HG03442 (cell line): Measurements from ENCODE around the gene DDIT4L.
"Not testable (repeated sequence)": the region's sequence is repeated elsewhere in the genome, so short reads cannot be mapped to it uniquely, and the experiment has no call there.

ENCODE experiments used
- ATAC-seq: cut with Tn5 transposase; IDR thresholded peaks from one replicate; pipeline ENCODE4 v1.9.1; 2021; ENCODE audit warnings: mild to moderate bottlenecking, moderate library complexity; ENCODE audit not compliant: unreplicated experiment

Gene DDIT4L

GRCh38 chr4:100189820-100190642, at the start of gene DDIT4L:
DDIT4L (minus strand) TSS chr4:100190468; CDS start chr4:100189983, 485 bp downstream.
- ATAC-seq, result no peak

DNA sequence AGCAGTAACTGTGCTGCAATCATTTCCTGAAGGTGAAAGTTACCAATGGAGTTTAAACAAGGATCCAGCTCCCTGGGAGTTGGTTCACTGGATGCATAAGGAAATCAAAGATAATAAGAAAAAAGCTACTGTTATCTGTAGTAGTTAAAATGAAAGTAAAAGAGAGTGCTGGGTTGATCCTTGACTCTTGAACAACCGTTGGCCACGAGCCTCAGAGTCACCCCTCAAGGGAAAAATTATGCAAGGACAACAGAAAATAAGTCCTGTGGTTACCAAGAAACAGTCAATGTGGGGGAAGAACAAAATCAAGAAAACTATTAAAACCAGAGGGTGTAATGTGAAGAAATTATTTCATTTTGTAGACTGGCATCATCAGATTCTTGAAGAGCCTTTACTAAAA, 49.7 kb upstream of the DDIT4L start:
- no peak for ATAC-seq

GRCh38 chr4:100224721-100225120, 34.5 kb upstream of the DDIT4L start:
- ATAC-seq, result no peak

GRCh38 chr4:100224160-100224559, 33.9 kb upstream of the DDIT4L start:
- ATAC-seq, result no peak

DNA sequence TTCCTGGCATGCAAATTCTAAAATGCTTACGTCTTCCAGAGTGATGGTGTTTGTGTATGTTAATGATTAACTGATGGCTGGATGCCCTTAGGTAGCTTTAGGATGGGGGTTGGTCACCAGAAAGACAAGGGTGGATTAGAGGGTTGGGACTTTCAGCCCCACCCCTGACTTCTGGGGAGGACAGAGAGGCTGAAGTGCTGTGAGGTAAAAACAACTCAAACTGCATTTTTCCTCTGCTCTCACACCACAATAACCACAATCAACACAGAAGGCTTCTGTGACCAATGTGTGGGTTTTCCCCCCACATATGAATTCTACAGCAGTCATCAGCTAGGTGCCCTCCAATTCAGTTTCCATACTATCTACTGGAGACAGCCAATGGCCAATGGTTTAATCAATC, 18.7 kb upstream of the DDIT4L start:
- peak; percentile 90 for ATAC-seq

- peak; percentile 2 for ATAC-seq
Measured at GRCh38 chr4:100208459-100208858, 18.2 kb upstream of the DDIT4L start.

DNA sequence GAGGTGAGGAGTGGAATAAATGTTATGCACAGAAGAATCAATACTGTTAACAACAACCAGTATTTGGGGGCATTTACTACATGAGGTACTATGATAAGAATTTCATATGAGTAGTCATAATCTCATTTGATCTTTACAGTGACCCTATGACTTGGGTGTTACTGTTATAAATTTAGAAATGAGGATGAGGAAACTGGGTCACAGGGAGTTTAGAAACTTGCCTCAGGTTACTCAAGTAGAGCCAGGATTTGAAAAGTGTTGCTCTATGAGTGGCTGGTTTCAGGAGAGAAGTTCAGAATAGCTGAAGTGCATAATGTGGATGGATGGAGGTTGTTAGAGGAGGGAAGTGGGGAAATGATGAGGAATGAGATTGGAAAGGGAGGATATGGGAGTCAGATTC, 16.6 kb upstream of the DDIT4L start:
- no peak for ATAC-seq

DNA sequence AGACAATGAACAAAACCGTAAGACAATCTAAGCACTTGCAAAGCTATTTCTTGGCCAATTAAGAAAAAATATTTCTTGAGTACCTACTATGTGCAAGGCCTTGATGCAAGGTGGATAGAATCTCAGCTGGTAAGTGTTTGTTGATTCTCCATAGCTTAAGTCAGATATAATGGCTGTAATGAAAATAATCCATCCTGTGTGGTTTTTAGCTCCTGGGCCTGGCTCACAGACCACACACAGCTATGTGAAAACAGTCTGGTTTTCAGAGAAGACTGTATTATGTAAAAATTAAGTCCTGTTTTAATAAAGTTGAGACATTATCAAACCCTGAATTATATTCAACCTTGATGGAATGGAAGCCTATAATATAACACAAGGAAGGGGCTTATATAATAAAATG, 7.8 kb upstream of the DDIT4L start:
- no peak for ATAC-seq

DNA sequence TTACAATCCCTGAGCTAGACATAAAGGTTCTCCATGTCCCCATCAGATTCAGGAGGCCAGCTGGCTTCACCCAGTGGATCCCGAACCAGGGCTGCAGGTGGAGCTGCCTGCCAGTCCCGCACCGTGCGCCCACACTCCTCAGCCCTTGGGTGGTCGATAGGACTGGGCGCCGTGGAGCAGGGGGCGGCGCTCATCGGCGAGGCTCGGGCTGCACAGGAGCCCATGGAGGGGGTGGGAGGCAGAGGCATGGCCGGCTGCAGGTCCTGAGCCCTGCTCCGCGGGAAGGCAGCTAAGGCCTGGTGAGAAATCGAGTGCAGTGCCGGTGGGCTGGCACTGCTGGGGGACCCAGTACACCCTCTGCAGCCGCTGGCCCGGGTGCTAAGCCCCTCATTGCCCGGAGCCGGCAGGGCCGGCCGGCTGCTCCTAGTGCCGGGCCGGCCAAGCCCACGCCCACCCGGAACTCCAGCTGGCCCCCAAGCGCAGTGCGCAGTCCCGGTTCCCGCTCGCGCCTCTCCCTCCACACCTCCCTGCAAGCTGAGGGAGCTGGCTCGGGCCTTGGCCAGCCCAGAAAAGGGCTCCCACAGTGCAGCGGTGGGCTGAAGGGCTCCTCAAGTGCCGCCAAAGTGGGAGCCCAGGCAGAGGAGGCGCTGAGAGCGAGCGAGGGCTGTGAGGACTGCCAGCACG, 6.3 kb upstream of the DDIT4L start:
- not testable (repeated sequence) for ATAC-seq

DNA sequence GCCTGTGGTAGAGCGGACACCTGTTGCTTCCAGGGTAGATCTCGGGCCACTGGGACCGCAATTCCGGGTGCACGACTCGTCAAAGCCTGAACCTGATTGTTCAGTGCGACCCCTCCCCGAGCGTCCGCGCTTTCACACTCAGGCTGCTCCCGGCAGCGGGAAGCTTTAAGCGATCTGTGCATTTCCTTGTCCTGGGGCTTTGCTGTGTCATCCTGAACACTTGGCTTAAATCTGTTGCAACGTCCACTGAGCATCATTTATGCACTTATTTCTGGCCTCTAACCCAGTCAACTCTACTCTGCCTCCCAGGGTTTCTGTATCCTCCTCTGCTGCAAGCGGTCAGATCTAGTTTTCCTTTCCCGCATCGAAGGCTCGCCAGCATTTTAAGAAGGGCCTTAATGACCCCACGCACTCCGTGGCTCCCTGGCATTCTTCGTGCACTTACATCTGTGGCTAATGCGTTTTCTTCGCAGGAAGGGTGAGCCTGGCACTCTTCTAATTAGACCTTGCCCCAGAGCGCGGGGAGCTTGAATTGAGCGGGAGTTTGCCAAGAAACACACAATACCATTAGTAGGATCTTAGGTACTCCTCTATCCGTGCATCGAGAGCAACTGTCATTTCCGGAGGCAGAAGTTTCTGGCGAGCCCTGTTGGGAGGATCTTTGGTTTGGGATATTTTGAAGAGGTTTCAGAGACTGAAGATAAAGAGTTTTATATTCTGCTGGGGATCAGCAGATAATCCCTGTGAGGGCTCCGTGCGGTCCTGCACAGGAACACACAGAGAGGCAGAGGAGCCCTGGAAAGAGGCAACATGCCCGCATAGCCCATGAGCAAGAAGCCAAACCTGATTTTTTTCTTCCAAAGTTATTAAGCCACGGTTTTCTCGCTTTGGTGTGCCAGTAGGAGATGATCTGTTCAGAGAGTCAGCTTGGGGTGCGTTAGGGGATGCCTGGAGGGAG, 654 bp upstream of the DDIT4L start:
- no peak for ATAC-seq

DNA sequence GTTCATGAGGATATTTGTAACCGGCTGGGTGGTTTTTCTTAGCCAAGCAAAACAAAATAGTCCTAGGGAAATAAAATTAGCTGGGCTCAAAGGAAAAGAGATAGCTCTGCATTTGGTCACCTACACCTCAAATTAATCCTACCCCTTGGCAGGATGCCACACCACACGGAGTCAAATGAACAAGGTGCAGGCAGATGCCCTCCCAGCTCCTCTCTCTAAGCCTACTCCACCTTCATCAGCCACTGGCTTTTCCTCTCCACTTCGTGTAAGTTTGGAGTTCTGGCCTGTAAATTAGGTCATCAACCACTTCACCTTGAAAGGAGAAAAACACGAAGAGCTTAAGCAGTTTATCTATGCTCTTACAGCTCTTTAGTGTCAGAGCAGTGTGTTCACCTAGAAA, 1.4 kb downstream of the DDIT4L start:
- no peak for ATAC-seq

DNA sequence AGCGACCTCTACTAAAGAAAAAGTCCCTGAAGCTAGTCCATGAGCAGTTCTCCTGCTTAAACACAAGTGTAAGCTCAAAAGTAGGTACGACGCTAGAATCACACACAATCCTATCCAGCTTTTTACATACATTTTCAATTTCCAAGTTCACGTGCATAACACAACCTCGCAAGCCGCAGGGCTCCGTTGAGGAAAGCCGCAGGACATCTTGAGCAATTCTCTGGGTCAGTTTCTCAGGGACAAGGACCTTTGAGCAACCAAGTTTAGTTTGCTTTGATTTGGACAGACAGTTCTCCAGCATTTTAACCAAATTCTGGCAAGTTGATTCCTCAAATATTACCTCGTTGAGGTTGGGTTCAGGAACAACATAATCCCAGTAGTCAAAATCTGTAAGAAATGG, 2.5 kb downstream of the DDIT4L start:
- no peak for ATAC-seq

DNA sequence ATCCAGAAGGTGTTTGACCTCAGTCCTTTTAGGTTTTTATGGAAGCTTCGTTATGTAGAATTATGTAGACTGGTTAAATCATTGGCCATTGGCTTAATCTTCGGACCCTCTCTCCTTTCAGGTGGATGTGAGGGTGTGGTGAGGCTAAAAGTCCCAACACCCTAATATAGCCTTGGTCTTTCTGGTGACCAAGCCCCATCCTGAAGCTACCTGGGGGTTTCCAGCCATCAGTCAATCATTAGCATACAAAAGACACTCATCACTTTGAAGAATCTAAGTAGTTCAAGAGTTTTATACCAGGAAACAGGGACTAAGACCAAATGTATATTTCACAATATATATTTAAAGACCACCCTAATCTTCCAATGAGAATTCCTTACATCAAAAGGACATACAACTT, 5.5 kb downstream of the DDIT4L start:
- ATAC-seq, result no peak

DNA sequence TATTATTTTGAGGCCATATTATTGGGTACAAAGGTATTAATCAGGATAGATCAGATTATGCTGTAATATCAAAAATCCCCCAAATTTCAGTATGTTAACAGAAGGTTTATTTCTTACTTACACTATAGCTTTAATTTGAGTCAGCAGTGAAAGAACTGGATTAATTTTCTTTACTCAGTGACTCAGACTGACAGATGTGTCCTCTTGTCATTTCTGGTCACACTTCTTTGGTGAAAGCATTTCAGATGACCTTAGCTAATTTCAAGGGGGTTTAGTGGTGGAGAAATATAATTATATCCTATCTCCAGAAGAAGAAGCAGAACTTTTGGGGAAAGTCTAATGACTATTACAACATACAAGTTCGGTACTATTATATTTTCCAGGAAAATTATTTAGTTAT, 12.4 kb downstream of the DDIT4L start:
- ATAC-seq, result no peak

DNA sequence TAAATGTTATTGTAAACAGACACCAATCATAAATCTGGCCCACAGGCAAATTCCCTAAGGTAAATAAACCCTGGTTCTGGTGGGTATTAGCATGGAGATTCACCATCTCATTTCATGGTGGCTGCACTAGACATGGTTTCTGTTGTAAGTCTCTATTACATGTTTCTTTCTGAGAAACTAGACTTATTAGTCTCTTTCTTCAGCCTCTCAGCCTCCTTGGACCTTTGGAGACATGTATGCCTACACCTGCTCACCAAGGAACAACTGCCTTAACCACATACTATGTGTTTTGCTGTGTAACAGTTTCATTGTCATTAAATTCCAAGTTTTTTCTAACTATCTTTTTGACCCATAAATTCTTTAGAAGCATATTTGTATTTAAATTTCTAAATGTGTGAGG, 13.1 kb downstream of the DDIT4L start:
- ATAC-seq, result no peak

GRCh38 chr4:100175858-100176257, 14.4 kb downstream of the DDIT4L start:
- ATAC-seq, result no peak

DNA sequence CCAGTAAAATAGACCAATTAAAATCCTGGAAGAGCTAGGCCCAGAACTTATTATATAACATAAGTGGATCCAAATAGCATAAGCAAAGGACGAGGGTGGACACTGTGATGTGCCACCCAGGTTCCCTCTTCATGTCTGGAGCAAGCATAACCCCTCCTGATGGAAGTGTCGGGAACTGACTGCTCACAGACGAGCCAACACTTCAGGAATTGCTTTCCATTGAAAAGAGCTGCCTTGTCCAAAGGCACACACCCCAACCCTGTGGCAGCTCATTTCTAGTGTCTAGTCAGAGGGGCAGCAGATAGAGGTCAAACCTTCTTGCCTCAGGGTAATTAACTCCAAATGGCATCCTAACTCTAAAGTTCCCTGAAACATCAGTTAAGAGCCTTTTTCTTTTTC, 15.3 kb downstream of the DDIT4L start:
- no peak for ATAC-seq

DNA sequence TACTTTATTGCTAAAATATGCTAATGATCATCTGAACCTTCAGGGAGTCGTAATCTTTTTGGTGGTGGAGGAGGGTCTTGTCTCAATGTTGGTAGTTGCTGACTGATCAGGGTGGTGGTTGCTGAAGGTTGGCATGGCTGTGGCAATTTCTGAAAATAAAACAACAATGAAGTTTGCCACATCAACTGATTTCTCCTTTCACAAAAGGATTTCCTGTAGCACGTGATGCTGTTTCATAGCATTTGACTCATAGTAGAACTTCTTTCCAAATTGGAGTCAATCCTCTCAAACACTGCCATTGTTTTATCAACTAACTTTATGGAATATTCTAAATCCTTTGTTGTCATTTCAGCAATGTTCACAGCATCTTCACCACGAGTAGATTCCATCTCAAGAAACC, 19.3 kb downstream of the DDIT4L start:
- no peak for ATAC-seq

GRCh38 chr4:100169491-100170485, 20.5 kb downstream of the DDIT4L start:
- no peak for ATAC-seq

DNA sequence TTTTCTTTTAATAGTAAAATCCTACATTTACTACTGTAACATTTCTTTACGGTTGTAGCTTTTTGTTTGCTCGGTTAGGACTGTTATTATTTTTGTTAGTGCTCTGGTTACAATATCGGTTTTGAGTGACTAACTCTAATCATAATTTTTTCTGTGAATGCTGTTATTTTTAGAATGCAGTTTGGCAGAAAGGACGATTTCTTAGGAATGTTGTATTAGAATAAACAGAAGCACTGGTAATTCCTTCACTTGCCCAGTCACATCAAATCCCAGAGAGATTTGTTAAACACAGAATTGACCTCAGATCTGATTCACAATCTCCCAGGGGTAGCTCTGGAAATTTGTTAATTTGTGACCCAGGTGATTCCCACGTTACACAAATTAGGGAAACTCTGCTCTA, 21.7 kb downstream of the DDIT4L start:
- ATAC-seq, result no peak
